H9 (cell line): ENCODE data around the gene HK2. TPM values are rescaled to one million over a fixed set of nuclear protein-coding genes. Genes with fewer than 3 reads are reported as not detected.

Source experiments
- DNase-seq: peaks from one replicate; pipeline ENCODE4 v3.0.0-alpha.2; 2017
- H2AFZ ChIP-seq: one replicate; pipeline ENCODE4 v1.6.1; 2013; ENCODE audit warnings: mild to moderate bottlenecking, low read length, control low read depth, moderate library complexity
- H2AK5ac ChIP-seq: 2 replicates; pipeline ENCODE4 v1.6.1; 2013; ENCODE audit warnings: low read length, control low read depth, mixed read lengths; ENCODE audit not compliant: insufficient read length
- H2BK120ac ChIP-seq: one replicate; pipeline ENCODE4 v1.6.1; 2013; ENCODE audit warnings: low read depth, mild to moderate bottlenecking, low read length, control low read depth, inconsistent platforms; ENCODE audit not compliant: poor library complexity, severe bottlenecking
- H2BK12ac ChIP-seq: 2 replicates; pipeline ENCODE4 v1.6.1; 2013; ENCODE audit warnings: low read length, control low read depth, mixed read lengths, low read depth; ENCODE audit not compliant: insufficient read length
- H2BK15ac ChIP-seq: 2 replicates; pipeline ENCODE4 v1.6.1; 2013; ENCODE audit warnings: low read depth, low read length, control low read depth
- H2BK20ac ChIP-seq: one replicate; pipeline ENCODE4 v1.6.1; 2013; ENCODE audit warnings: low read depth, mild to moderate bottlenecking, low read length, control low read depth, inconsistent platforms; ENCODE audit not compliant: poor library complexity, severe bottlenecking
- H2BK5ac ChIP-seq: 2 replicates; pipeline ENCODE4 v1.6.1; 2013; ENCODE audit warnings: low read length, control low read depth, mixed read lengths; ENCODE audit not compliant: insufficient read length
- H3K14ac ChIP-seq: 2 replicates; pipeline ENCODE4 v1.6.1; 2013; ENCODE audit warnings: low read length, control low read depth; ENCODE audit not compliant: insufficient read depth
- H3K18ac ChIP-seq: 2 replicates; pipeline ENCODE4 v1.6.1; 2013; ENCODE audit warnings: low read depth, mild to moderate bottlenecking, mixed read lengths, low read length, control low read depth; ENCODE audit not compliant: insufficient read length
- H3K23ac ChIP-seq: 2 replicates; pipeline ENCODE4 v1.6.1; 2013; ENCODE audit warnings: low read length, control low read depth, mixed read lengths, low read depth; ENCODE audit not compliant: insufficient read length
- H3K23me2 ChIP-seq: 2 replicates; pipeline ENCODE4 v1.6.1; 2013; ENCODE audit warnings: low read depth, mild to moderate bottlenecking, mixed read lengths, low read length, control low read depth; ENCODE audit not compliant: insufficient read length, poor library complexity, severe bottlenecking
- H3K27ac ChIP-seq: 2 replicates; pipeline ENCODE4 v1.5.1; 2013; ENCODE audit warnings: low read length, control low read depth, mixed read lengths, low read depth; ENCODE audit not compliant: insufficient read length
- H3K27me3 ChIP-seq: 2 replicates; pipeline ENCODE4 v1.6.1; 2013; ENCODE audit warnings: low read length, control low read depth, inconsistent platforms; ENCODE audit not compliant: insufficient read depth
- H3K4ac ChIP-seq: 2 replicates; pipeline ENCODE4 v1.6.1; 2013; ENCODE audit warnings: low read depth, mild to moderate bottlenecking, control low read depth, inconsistent platforms, low read length, moderate library complexity
- H3K4me1 ChIP-seq: 2 replicates; pipeline ENCODE4 v1.6.1; 2013; ENCODE audit warnings: low read length, control low read depth, inconsistent platforms; ENCODE audit not compliant: insufficient read depth
- H3K4me2 ChIP-seq: 2 replicates; pipeline ENCODE4 v1.6.1; 2013; ENCODE audit warnings: low read length, control low read depth, mixed read lengths; ENCODE audit not compliant: insufficient read length, insufficient read depth
- H3K56ac ChIP-seq: 2 replicates; pipeline ENCODE4 v1.6.1; 2013; ENCODE audit warnings: low read depth, mild to moderate bottlenecking, mixed read lengths, low read length, control low read depth; ENCODE audit not compliant: insufficient read length
- H3K79me1 ChIP-seq: 2 replicates; pipeline ENCODE4 v1.6.1; 2013; ENCODE audit warnings: low read depth, mild to moderate bottlenecking, moderate library complexity, low read length, control low read depth, inconsistent platforms; ENCODE audit not compliant: insufficient read depth, poor library complexity, severe bottlenecking
- H3K79me2 ChIP-seq: 2 replicates; pipeline ENCODE4 v1.6.1; 2013; ENCODE audit warnings: low read length, control low read depth, inconsistent platforms; ENCODE audit not compliant: insufficient read depth
- H3K9ac ChIP-seq: 2 replicates; pipeline ENCODE4 v1.6.1; 2013; ENCODE audit warnings: low read length, control low read depth, mixed read lengths; ENCODE audit not compliant: insufficient read length; ENCODE audit errors: extremely low read depth
- H3K9me3 ChIP-seq: one replicate; pipeline ENCODE4 v1.6.1; 2013; ENCODE audit warnings: low read depth, low read length, inconsistent platforms; ENCODE audit not compliant: control insufficient read depth
- H3T11ph ChIP-seq: one replicate; pipeline ENCODE4 v1.6.1; 2013; ENCODE audit warnings: mild to moderate bottlenecking, low read length, control low read depth, inconsistent platforms
- H4K20me1 ChIP-seq: one replicate; pipeline ENCODE4 v1.6.1; 2013; ENCODE audit not compliant: control insufficient read depth, insufficient read length, insufficient read depth
- H4K5ac ChIP-seq: 2 replicates; pipeline ENCODE4 v1.6.1; 2013; ENCODE audit warnings: low read depth, mild to moderate bottlenecking, mixed read lengths, low read length, control low read depth; ENCODE audit not compliant: insufficient read length
- H4K8ac ChIP-seq: replicated peaks from 2 replicates; pipeline ENCODE4 v1.6.1; 2013; ENCODE audit warnings: low read length, control low read depth, mixed read lengths, low read depth; ENCODE audit not compliant: insufficient read length
- H4K91ac ChIP-seq: 2 replicates; pipeline ENCODE4 v1.6.1; 2013; ENCODE audit warnings: low read depth, mild to moderate bottlenecking, moderate library complexity, mixed read lengths, low read length, control low read depth; ENCODE audit not compliant: insufficient read length
- H3K27ac Mint-ChIP-seq, 3 experiments: 2 replicates in 2 of 3; 3 replicates in 1 of 3; pipeline ENCODE4 v1.8.0; 2020 to 2021; ENCODE audit warnings: mixed read lengths in 3 of 3, mild to moderate bottlenecking in 1 of 3, moderate library complexity in 1 of 3
- H3K27me3 Mint-ChIP-seq: 2 replicates; pipeline ENCODE4 v1.8.0; 2021; ENCODE audit warnings: low read depth, mild to moderate bottlenecking, moderate library complexity, mixed read lengths
- H3K36me3 Mint-ChIP-seq, 3 experiments: 2 replicates in 2 of 3; 3 replicates in 1 of 3; pipeline ENCODE4 v1.8.0; 2020 to 2021; ENCODE audit warnings: low read depth in 3 of 3, mixed read lengths in 3 of 3; ENCODE audit not compliant: insufficient read depth in 1 of 3
- H3K4me1 Mint-ChIP-seq, 2 experiments: 2 replicates each; pipeline ENCODE4 v1.8.0; 2020; ENCODE audit warnings: mixed read lengths in 2 of 2
- H3K4me3 Mint-ChIP-seq, 2 experiments: 2 replicates in 1 of 2; 3 replicates in 1 of 2; pipeline ENCODE4 v1.8.0; 2020 to 2021; ENCODE audit warnings: mild to moderate bottlenecking in 2 of 2, mixed read lengths in 2 of 2, moderate library complexity in 1 of 2
- H3K9me3 Mint-ChIP-seq, 2 experiments: 2 replicates in 1 of 2; 3 replicates in 1 of 2; pipeline ENCODE4 v1.8.0; 2020; ENCODE audit warnings: mild to moderate bottlenecking in 2 of 2, mixed read lengths in 2 of 2, moderate library complexity in 1 of 2
- CTCF ChIP-seq: fragments of 200-600 bp; sonication (generic); conservative IDR thresholded peaks from 3 replicates; pipeline ENCODE4 v1.8.0; 2021; ENCODE audit warnings: antibody characterized with exemption, mild to moderate bottlenecking
- WGBS: extraction: QIAGEN DNeasy Blood & Tissue Kit; methylation state at CpG from one replicate; pipeline ENCODE4 v1.1.7; 2013; ENCODE audit warnings: missing lambda C conversion rate, low lambda C conversion rate, mixed read lengths; ENCODE audit not compliant: insufficient read length; ENCODE audit errors: extremely low coverage; 5-methylcytosine and 5-hydroxymethylcytosine counted together
- total RNA-seq: library from RNA; stranded (reverse); gene quantifications from 2 replicates; pipeline ENCODE4 v1.2.1, GENCODE V29; 2021

HK2 gene
- total RNA-seq, 1 experiment from 2014 or later, result 54.3 TPM

GRCh38 chr2:74886811-74887210, 52.9 kb downstream of the HK2 start:
- Mint-ChIP-seq H3K27ac (no peak overlapping the region; a peak in 1 of 7 replicates), H3K27me3 (no peaks in the 10 kb centered on the region), H3K9me3 (no peaks in the 10 kb centered on the region), H3K4me1 (no peaks in the 10 kb centered on the region), H3K4me3 (no peak overlapping the region), H3K36me3 (peaks cover 65 to 96% (median 91%) of the 10 kb centered on the region in 3 experiments)
- no peaks in the 10 kb centered on the region for H3K79me1 ChIP-seq
- no peak overlapping the region for H2BK20ac ChIP-seq
- no peak overlapping the region for H3K9ac ChIP-seq
- no peak overlapping the region for H3K23ac ChIP-seq
- no peak overlapping the region for H4K91ac ChIP-seq
- DNase-seq, result no peak
- H3K18ac ChIP-seq, result no peak overlapping the region
- H3K9me3 ChIP-seq, result no peaks in the 10 kb centered on the region
- no peak overlapping the region for H2BK12ac ChIP-seq
- H3K56ac ChIP-seq, result no peak overlapping the region
- no peak overlapping the region for H2BK15ac ChIP-seq
- no peaks in the 10 kb centered on the region for H3K27me3 ChIP-seq
- H2AK5ac ChIP-seq, result no peak overlapping the region
- no peak overlapping the region for H2BK5ac ChIP-seq
- H3K27ac ChIP-seq, result no peak overlapping the region
- H3K4me1 ChIP-seq, result no peaks in the 10 kb centered on the region
- no peak overlapping the region for H2AFZ ChIP-seq
- no peak overlapping the region for H3T11ph ChIP-seq
- no CpG with 5 or more reads among the region's 4 CpGs for WGBS
- H3K4ac ChIP-seq, result no peak overlapping the region
- peak; percentile 40; the same call in 2 of the 3 replicates for TF ChIP-seq CTCF
- no peaks in the 10 kb centered on the region for H3K79me2 ChIP-seq
- no peak overlapping the region for H3K4me2 ChIP-seq
- H4K5ac ChIP-seq, result no peak overlapping the region
- no peak overlapping the region for H2BK120ac ChIP-seq
- H3K14ac ChIP-seq, result no peak overlapping the region
- no peaks in the 10 kb centered on the region for H4K20me1 ChIP-seq
- no peaks in the 10 kb centered on the region for H3K23me2 ChIP-seq
- no peak overlapping the region for H4K8ac ChIP-seq
